IPS-NIHi7 (cell line): ENCODE data around the gene NPBWR2.
"Not testable (repeated sequence)": the region's sequence is repeated elsewhere in the genome, so short reads cannot be mapped to it uniquely, and the experiment has no call there.

Source experiments
- DNase-seq: peaks from one replicate; pipeline ENCODE4 v3.0.0; 2012; ENCODE audit warnings: mixed read lengths; ENCODE audit errors: extremely low spot score

NPBWR2 gene

DNA sequence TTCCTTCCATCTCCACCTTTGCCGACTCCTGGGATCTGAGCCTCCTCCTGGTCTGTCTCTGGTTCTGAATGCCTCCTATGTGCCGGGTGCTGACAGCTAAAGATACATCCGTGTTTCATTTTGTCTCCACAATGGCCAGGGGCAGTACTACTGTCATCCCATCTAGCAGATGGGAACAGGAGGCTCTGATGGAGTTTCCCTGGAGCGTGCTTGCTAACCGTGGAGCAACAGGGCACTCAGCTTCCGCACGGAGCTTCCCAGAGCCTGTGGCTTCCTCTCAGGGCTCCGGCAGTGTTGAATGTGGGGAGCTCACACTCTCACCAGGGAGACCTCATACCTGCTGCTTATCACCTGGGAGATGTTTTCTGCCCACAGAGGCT is 11.9 kb upstream of the NPBWR2 start:
- no peak for DNase-seq

DNA sequence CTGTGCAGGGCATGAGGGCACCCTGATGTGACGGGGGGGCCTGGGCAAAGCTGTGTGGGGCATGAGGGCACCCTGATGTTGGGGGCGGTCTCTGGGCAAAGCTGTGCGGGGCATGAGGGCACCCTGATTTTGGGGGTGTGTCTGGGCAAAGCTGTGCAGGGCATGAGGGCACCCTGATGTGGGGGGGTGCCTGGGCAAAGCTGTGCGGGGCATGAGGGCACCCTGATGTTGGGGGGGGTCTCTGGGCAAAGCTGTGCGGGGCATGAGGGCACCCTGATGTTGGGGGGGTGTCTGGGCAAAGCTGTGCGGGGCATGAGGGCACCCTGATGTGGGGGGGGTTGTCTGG is 10.0 kb upstream of the NPBWR2 start:
- not testable (repeated sequence) for DNase-seq

DNA sequence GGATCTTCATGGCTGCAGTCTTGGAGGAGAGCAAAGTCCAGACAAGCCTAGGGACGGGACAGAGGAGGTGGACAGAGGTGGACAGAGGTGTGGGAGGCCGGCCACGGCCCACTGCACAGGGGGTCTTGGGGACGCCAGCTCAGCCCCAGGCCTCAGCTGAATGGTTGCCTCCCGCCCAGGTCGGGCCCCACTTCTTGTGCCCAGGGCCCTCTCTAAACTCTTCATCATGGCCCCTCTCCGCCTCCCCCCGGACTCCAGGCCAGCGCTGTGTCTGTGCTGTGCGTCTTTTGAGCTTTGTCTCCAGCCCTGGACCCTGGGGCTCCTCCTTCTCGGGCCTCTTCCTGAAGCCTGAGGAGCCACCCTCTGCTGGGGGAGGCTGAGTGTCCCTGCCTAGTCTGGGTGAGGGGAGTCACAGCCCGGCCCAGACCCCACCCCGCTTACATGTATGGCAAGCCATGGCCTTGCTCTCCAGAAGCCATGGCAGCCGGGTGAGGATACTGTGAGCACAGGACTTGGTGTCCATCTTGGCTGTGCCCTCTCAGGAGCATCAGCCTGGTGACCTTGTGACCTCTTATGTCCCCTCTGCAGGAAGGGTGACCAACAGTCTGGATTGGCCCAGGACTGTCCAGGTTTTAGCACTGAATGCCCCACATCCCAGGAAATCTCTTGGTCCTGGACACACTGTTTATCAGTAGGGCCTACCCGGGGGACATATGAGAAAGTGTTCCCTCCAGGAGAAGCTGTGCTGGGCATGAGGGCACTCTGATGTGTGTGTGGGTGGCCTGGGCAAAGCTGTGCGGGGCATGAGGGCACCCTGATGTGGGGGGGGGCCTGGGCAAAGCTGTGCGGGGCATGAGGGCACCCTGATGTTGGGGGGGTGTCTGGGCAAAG is 9.4 kb upstream of the NPBWR2 start:
- no peak for DNase-seq

DNA sequence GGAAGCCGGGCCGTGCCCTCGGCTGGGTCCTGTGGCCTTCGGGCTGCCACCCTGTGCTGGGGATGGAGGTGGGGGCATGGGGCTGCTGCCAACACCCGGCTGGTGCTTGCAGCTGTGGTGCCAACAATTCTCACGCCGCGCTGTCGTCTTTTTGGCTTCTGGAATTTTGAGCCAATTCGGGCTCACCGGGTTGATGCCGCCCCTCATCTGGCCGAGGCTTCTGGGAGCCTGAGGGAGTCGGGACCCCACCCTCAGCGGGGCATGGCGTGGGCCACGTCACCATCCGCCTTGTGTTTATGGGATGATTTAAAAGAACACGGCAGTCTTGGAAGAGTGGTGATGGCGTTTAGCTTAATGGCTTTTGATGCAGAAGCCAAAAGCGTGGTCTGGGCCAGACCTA is 8.7 kb upstream of the NPBWR2 start:
- DNase-seq, result no peak

DNA sequence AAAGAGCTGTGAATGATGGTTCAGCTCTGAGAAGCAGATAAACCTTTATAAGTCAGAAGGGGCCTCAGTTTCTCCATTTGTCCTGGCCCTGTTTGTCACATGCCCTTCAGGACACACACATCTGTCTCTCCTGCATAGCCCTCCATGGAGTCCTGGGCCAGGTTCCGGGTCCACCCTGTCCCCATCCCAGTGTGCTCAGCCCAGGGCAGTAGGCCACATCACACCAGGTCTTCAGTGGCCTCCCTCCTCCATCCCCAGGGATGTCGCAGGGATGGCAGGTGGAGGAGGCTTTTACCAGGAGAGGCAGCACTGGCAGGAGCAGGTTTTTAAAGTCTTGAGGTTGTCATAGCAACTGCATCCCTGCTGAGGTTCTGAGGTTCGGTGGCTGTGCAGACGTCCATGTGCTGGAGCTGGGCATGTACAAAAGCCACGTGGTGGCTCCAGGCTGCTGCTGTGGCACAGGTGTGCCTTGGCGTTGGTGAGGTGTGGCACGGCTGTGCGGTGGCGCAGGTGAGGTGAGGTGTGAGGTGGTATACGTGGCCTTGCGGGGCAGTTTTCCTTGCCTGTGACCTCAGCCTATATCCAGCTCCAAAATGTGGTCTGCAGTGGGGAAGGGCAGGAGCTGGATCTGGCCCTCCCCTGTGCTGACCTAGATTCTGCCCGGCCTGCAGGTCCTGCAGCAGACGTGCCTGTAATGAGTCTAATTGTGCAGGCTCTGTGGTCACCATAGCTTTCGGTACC is 8.0 kb upstream of the NPBWR2 start:
- no peak for DNase-seq

DNA sequence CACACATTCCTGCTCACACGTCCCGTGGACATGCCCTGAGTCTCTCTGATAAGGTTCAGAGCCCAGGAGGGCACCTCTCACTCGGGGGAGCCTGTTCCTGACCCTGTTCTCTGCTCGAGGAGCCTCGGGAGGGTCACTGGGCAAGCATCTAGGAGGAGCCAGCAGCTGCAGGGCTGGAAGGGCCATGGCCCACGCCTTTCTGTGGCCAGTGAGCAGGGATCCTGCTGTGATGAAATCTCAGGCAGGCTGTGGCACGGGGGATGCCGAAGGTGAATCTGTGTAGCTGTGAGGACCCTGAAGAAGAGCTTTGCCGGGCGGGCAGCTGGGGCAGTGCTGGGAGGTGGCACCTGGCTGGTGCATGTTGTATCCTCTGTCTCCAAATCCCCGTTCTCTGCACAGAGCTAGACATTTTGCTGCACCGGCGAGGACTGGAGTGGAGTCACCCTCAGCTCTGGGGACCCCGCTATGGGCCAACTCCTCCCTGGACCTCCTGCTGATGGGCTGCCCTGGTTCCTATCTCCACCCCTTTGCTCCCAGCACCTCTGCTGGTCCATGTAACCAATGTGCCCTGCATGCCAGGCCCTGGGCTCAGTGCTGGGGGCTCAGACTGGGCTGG is 7.1 kb upstream of the NPBWR2 start:
- no peak for DNase-seq

DNA sequence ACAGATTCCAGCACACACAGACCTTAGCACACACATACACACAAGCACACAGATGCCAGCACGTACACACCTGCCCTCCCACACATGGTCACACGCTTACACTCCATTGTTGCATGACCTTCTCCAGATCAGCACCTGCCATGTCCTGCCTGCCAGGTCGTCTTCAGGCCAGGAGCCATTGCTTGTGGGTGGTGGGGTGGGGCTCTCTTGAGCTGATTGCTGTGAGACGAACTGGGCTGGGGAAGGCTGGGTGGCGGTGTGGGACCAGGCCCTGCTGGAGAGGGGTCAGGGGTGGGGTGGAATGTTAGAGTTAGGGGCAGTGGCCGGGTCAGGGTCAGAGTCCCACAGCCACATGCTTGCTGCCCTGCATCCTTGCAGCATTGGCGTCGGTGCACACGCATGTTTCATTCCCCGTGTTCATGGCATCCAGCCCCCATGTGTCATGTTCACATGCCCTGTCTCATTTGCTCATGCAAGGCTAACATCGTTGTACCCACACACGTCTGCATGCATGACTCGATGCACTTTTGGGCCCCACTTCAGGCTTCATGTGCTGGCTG is 6.5 kb upstream of the NPBWR2 start:
- DNase-seq, result no peak

DNA sequence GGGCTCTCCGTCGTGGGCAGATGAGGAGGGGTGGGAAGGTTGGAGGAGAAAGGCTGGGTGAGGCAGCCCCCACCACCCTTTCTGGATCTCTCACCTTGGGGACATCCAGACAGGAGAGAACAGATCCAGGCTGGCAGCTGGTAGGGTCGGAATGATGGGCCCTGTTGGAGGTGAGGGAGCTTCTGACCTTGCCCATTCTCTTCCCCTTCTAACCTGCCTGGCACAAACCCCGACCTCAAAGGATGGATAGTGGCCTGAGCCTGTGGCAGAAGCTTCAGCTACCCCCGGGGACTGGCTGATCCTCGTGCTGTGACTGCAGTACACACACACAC is 6.0 kb upstream of the NPBWR2 start:
- DNase-seq, result no peak

DNA sequence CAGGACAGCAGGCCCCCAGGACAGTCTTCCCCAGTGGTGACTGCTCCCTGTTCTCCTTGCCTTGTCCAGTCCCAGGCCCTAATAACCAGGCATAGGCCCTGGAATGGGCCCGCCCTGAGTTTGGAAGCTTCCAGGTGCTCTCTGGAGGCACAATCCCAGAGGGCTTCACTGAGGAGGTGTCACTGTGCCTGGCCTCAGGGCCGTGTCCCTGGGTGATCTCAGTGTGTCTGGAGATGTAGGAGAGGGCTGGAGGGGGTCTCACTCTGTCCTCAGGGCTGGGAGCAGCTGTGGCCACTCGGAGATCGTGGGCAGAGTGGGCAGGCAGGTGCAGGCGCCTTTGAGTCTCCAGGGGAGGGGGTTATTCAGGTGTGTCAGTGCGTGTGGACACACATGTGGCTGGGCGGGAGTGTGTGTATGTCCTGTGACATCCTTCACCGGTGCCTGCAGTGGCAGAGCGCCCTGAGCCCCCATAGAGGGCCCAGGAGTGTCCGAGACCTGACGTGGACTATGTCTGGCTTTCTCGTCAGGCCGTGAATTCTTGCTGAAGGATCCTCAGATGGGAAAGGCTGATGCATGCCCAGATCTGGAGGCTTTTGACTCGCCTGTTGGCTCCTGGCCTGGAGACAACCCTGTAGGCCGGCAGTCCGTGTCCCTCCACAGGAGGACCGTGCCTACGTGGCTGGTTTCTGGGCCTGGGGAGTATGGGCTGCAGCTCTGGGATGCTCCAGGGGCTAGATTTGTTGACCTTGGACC is 5.5 kb upstream of the NPBWR2 start:
- DNase-seq, result no peak

DNA sequence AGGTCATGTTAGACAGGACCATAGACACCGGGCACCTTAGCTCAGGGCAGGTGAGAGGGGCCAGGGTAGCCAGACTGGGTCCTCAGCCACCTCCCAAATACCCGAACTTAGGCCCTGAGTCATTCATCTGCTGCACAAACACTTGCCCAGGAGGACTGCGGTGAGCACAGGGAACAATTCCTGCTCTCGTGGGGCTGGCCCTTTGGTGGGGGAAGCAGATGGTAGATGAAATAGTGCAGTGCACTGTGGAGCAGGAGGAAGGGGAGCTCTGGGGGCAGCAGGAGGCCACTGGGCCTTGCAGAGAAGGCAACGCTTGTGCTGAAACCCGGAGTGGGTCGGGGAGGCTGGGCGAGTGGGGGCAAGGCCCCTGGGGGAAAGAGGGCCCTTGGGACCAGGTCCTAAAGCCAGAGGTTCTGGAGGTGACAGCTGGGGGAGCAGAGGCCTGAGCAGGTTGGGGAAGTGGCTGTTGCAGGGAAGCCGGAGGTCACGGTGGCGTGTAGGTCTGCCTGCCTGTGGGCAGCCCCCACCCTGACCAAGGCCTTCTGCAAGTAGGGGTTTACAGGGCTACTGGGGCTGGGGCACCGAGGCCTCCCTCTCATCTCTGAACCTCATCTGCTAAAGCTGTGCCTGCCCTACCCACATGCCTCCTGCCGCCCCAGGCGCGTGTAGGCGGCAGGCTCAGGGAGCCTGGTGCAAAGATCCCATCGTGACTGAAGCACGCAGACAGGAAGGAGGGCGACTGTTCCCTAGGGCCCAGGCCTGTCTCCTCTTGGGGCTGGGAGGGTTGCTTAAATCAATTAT is 4.7 kb upstream of the NPBWR2 start:
- DNase-seq, result no peak

DNA sequence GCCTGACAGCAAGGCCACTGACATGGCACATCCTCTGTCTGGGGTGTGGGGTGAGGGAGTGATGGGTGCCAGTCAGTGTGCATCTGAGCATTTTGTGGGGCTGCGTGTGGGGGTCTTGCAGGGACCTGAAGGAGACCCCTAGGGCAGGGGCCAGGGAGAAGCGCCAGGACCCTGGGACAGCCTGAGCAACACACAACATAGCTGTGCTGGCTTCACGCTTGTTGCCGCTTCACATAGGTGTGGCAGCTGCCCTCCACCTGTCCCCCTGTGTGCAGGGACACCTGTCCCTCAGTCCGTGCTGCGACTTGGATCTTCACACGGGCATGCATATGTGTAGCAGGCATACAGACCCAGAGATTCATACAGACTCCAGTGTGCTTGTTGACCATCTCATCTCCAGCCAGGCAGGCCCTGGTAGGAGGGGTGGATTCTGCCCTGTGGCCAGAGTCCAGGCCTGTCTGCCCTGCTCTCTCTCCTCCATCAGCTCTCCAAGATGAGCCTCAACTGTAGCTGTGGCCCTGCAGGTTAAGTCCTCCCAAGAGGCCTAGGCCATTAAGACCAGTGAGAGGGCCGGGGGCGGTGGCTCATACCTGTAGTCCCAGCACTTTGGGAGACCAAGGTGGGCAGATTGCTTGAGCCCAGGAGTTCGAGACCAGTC is 3.2 kb upstream of the NPBWR2 start:
- DNase-seq, result no peak

DNA sequence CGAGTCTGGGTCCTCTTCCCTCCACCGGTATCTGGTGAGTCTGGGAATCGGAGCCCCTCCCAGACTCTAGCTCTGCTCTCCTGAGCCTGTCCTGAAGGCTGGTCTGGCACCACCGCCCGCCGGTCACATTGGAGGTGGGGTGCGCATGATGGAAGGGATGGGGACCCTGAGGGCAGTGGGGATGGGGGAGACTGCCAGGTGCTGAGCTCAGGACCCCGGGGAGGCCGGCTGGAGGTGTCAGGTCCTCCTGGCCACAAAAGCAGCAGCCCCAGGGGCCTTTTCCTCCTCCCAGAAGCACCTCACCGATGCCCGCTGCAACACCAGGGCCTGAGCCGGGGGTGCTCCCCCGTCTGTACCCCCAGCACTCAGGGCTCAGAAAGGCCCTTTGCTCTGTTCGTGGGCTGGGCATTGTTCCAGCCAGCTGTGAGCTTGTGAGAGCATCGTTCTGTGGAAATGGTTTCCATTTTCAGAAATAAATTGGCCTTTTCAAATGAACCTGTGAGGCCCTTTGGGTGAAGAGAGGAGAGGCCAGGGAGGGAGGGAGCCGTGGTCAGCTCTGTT is 2.5 kb upstream of the NPBWR2 start:
- DNase-seq, result no peak

DNA sequence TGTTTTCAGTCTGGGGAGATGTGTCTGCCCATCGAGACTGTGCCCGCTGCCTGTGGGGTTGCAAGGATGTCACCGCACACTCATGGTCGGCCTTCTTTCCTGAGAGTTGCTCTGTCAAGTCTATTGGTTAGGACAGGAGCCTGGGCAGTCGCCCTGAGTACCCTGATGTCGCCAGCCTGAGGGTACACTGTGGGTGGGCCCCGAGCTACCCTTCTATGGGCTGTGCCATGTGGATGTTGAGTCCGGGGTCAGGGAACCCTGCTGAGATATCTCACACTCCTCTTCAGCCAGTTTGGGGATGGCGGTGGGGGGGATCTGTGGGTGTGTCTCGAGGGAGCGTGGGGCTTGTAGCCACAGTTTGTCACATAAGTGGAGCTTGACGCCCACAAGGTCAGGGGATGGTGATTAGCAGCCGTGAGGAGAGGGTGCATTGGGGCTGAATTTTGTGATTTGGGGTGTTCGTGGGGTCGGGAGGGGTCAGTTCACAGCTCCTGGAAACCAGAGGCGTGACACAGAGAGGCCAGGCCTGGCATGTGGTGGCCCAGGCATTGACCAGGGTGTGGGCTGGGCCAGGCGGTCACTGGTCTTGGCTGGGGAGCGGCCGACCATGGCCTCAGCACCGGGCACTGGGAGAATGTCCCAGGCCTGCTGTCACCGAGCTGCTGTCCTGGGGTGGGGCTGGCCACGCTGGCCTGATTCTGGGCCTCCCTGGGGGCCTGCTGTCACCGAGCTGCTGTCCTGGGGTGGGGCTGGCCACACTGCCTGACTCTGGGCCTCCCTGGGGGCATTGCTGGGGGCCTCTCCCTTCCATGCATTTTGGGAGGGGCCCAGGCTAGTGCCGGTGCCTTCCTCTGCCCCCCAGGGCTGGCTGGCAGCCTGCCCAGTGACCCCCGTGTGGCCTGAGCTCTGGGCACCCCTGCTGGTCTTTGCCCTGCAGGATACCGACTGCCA is 1.6 kb upstream of the NPBWR2 start:
- DNase-seq, result no peak

DNA sequence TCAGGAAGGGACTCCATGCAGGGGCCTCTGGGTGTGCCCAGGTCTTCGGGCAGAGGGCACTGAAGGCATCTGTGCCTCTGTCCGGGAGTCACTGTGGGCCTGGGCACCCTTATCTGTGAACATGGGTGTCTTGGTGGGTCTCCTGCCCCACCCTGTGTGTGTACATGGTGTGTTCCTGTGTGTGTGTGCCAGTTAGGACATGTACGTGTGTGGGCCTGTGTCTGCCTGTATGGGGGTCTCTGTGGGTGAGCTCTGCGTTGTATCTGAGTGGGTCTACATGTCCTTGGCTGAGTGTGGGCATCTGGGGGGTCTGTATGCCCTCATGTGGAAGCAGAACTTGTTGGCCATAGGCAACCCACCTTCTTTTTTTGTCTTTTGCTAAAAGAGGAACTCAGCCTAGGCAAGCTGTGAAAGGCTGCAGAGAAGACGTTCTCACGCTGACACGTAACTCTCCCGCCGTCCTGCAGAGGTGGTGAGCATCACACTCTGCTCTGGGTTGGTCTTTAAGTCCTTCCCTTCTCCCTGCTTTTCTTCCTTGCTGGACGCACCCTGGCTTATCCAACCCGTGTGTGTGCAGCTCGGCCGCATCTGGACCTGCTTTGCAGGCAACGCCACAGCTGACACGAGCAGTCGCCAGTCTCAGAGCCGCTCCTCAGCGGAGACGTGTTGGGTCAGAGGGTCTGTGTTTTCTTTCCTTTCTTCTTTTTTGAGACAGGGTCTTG is 532 bp upstream of the NPBWR2 start:
- DNase-seq, result no peak

DNA sequence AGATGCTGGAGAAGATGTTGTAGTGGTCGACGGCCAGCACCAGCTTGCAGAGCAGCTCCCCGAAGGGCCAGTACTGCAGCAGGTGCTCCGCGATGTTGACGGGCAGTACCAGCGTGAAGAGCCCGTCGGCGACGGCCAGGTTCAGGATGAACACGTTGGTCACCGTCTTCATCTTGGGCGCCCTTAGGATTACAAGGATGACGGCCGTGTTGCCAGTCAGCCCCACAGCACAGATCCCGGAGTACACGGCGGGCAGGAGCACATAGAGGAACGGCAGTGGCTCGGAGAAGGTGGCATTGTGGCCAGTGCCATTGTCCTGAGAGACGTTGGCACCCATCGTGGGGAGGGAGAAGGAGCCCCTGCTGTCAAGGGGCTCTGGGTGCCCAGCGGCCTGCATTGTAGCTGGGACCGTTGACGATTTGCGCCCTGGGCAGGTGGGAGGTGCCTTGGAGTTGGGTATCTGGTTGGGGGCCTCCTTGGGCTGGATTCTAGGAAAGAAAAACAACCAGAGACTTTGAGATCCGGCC is 867 bp downstream of the NPBWR2 start:
- no peak for DNase-seq

DNA sequence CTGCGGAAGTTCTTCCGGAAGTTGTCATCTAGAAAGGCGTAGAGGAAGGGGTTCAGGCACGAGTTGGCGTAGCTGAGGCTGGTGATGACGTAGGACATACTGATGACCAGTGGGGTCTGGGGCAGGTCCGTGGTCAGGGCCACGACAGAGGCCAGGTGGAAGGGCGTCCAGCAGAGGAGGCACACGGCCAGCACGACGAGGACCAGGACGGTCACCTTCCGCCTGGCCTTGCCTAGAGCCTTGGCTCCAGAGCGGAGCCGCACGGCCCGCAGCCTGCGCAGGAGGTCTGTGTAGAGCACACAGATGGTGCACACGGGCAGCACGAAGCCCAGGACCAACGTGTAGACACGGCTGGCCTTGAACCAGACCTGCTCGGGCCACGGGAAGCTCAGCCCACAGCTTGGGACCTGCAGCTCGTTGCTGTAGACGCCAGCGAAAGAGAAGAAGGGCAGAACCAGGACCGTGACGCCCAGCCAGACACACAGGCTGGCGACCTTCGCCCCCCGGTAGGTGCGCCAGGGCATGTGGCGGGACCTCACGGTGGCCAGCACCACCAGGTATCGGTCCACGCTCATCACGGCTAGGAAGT is 1.4 kb downstream of the NPBWR2 start:
- no peak for DNase-seq

DNA sequence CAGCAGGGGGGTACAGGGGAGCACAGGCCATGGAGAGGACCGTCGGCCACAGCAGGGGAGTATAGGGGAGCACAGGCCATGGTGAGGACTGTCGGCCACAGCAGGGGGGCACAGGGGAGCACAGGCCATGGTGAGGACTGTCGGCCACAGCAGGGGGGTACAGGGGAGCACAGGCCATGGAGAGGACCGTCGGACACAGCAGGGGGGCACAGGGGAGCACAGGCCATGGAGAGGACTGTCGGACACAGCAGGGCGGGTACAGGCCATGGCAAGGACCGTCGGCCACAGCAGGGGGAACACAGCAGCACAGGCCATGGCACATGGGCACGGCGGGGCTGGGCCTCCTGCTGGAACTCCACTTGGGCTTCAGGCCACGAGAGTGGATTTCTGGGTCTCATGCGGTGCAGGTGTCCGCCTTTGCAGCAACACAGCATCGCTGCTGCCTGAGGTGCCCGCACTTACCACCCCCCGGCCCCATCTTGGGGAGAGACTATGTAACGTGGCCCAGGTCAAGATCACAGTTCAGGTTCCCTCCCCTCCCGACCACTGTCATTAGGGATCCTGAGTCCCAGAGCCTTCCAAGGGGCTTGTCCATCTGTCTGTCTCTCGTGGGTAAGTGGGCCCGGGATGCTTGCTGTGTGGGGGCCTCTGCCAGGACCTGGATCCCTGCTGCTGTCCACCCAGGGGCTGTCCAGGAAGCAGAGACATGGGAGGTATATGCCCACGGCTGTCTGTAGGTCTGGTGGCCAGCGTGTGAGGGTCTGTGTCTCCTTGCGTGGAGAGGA is 2.5 kb downstream of the NPBWR2 start:
- no peak for DNase-seq
